ENCODE data around the gene MFSD8. TPM values are rescaled to one million over a fixed set of nuclear protein-coding genes. Genes with fewer than 3 reads are reported as not detected.

MFSD8 gene
- total RNA-seq (10 to 100 TPM; 17.6 to 40.6 TPM), polyA plus RNA-seq (10 to 100 TPM in 1 of 2 donors, 1 to 10 TPM in 1; 7.2 to 18.1 TPM)
- long read RNA-seq, donor 1, full-length matches to known transcripts, result 5 of 5 reads
- long read RNA-seq, donor 1, partial matches to known transcripts, result 0 of 5 reads
- long read RNA-seq, donor 1, other reads (novel, unspliced or antisense), result 0 of 5 reads
- long read RNA-seq, donor 2, full-length matches to known transcripts, result 4 of 9 reads
- long read RNA-seq, donor 2, partial matches to known transcripts, result 5 of 9 reads
- long read RNA-seq, donor 2, other reads (novel, unspliced or antisense), result 0 of 9 reads
- long read RNA-seq, donor 3, transcript MFSD8-214 (4 exons, 886 nt), result major isoform, 6 of 6 reads
- long read RNA-seq, donor 3, partial matches to known transcripts, result 0 of 6 reads
- long read RNA-seq, donor 3, other reads (novel, unspliced or antisense), result 0 of 6 reads
- long read RNA-seq, donor 4, full-length matches to known transcripts, result 3 of 3 reads
- long read RNA-seq, donor 4, partial matches to known transcripts, result 0 of 3 reads
- long read RNA-seq, donor 4, other reads (novel, unspliced or antisense), result 0 of 3 reads
- long read RNA-seq, donor 5, full-length matches to known transcripts, result 11 of 11 reads
- long read RNA-seq, donor 5, partial matches to known transcripts, result 0 of 11 reads
- long read RNA-seq, donor 5, other reads (novel, unspliced or antisense), result 0 of 11 reads

- 0% methylated on average over 64 to 69 of the region's 69 CpGs for WGBS, 2 donors
- DNase-seq (peak; percentile 97 to 99 (median 98)), ATAC-seq (ENCODE audit: insufficient read depth, low FRiP score) (peak; percentile 99)
- H3K9me3 ChIP-seq (ENCODE audit: control insufficient read depth in 4 of 4, insufficient read depth in 3 of 4, low read length in 3 of 4), result no peaks in the 10 kb centered on the region
- H3K27me3 ChIP-seq (ENCODE audit: control insufficient read depth in 3 of 3, insufficient read depth in 3 of 3, low read length in 2 of 3), result no peaks in the 10 kb centered on the region
- TF ChIP-seq CTCF (IDR thresholded peaks at IDR 0.05; ENCODE audit: control extremely low read depth, extremely low read depth), result peak; percentile 14
- H3K9ac ChIP-seq (ENCODE audit: insufficient read depth in 1 of 2, low read length in 2 of 2), result peak within 1 kb of the TSS; percentile 78 to 84
- peaks cover 0 to 11% (median 0%) of the 10 kb centered on the region in 4 donors for H3K36me3 ChIP-seq (ENCODE audit: control insufficient read depth in 4 of 4, insufficient read depth in 4 of 4, low read length in 4 of 4)
- peaks cover 0 to 6% (median 5%) of the 10 kb centered on the region in 5 donors for H3K4me1 ChIP-seq (ENCODE audit: control insufficient read depth in 5 of 5, insufficient read depth in 5 of 5, low read length in 5 of 5)
- peak within 1 kb of the TSS; percentile 76 for H3K4me3 ChIP-seq
- H3K27ac ChIP-seq (ENCODE audit: low read depth in 1 of 2, low read length in 1 of 2), result peak within 1 kb of the TSS; percentile 91 to 93
These were observed at the start of gene MFSD8, which contains the start of gene ABHD18 for GRCh38 chr4:127965062-127965802. Gene MFSD8, minus strand, starts transcription at chr4:127965173. Its CDS starts 40 bp downstream, at chr4:127965133. Gene ABHD18, plus strand, starts transcription at chr4:127965406. Its CDS starts 17,550 bp downstream, at chr4:127982956.

- no peaks in the 10 kb centered on the region for H3K4me1 ChIP-seq (ENCODE audit: control insufficient read depth in 5 of 5, insufficient read depth in 5 of 5, low read length in 5 of 5)
- H3K9me3 ChIP-seq (ENCODE audit: control insufficient read depth in 4 of 4, insufficient read depth in 3 of 4, low read length in 3 of 4), result no peaks in the 10 kb centered on the region
- no peak overlapping the region for H3K4me3 ChIP-seq
- no peak for DNase-seq
- no peak overlapping the region for H3K27ac ChIP-seq (ENCODE audit: low read depth in 1 of 2, low read length in 1 of 2)
- H3K36me3 ChIP-seq (ENCODE audit: control insufficient read depth in 4 of 4, insufficient read depth in 4 of 4, low read length in 4 of 4), result peaks cover 0 to 9% (median 3%) of the 10 kb centered on the region in 4 donors
- H3K27me3 ChIP-seq (ENCODE audit: control insufficient read depth in 3 of 3, insufficient read depth in 3 of 3, low read length in 2 of 3), result no peaks in the 10 kb centered on the region
- no peak for ATAC-seq (ENCODE audit: insufficient read depth, low FRiP score)
- WGBS, 2 donors, result 72 to 82% methylated on average over 3 of the region's 3 CpGs
- no peak overlapping the region for H3K9ac ChIP-seq (ENCODE audit: insufficient read depth in 1 of 2, low read length in 2 of 2)
- no peak for TF ChIP-seq CTCF (IDR thresholded peaks at IDR 0.05; ENCODE audit: control extremely low read depth, extremely low read depth)
These were observed 44.5 kb upstream of the MFSD8 start for GRCh38 chr4:128009428-128009827.

GRCh38 chr4:128006592-128006991, 41.6 kb upstream of the MFSD8 start:
- Histone ChIP-seq H3K36me3 (ENCODE audit: control insufficient read depth in 4 of 4, insufficient read depth in 4 of 4, low read length in 4 of 4) (peaks cover 0 to 6% (median 1%) of the 10 kb centered on the region in 4 donors), H3K4me3 (no peak overlapping the region), H3K27me3 (ENCODE audit: control insufficient read depth in 3 of 3, insufficient read depth in 3 of 3, low read length in 2 of 3) (no peaks in the 10 kb centered on the region), H3K27ac (ENCODE audit: low read depth in 1 of 2, low read length in 1 of 2) (no peak overlapping the region), H3K4me1 (ENCODE audit: control insufficient read depth in 5 of 5, insufficient read depth in 5 of 5, low read length in 5 of 5) (no peaks in the 10 kb centered on the region), H3K9me3 (ENCODE audit: control insufficient read depth in 4 of 4, insufficient read depth in 3 of 4, low read length in 3 of 4) (no peaks in the 10 kb centered on the region), H3K9ac (ENCODE audit: insufficient read depth in 1 of 2, low read length in 2 of 2) (no peak overlapping the region)
- 89 to 90% methylated on average over 5 of the region's 5 CpGs for WGBS, 2 donors
- DNase-seq, result no peak
- no peak for ATAC-seq (ENCODE audit: insufficient read depth, low FRiP score)
- no peak for TF ChIP-seq CTCF (IDR thresholded peaks at IDR 0.05; ENCODE audit: control extremely low read depth, extremely low read depth)
